Umbilical cord (tissue), 2 donors: Measurements from ENCODE around the gene KCNH6. TPM values are rescaled to one million over a fixed set of nuclear protein-coding genes. Genes with fewer than 3 reads are reported as not detected.

ENCODE experiments used
- DNase-seq: peaks from one replicate; pipeline ENCODE4 v3.0.0-alpha.2; 2015; ENCODE audit warnings: low spot score
- total RNA-seq: library from RNA; depleted of rRNA; stranded (reverse); fragments of >200 nt; gene quantifications from one replicate; pipeline ENCODE4 v1.2.3, GENCODE V29; 2014; ENCODE audit warnings: low replicate concordance; ENCODE audit not compliant: insufficient read depth

The KCNH6 gene
- total RNA-seq, 1 donor from 2014 or later, result not detected

DNA sequence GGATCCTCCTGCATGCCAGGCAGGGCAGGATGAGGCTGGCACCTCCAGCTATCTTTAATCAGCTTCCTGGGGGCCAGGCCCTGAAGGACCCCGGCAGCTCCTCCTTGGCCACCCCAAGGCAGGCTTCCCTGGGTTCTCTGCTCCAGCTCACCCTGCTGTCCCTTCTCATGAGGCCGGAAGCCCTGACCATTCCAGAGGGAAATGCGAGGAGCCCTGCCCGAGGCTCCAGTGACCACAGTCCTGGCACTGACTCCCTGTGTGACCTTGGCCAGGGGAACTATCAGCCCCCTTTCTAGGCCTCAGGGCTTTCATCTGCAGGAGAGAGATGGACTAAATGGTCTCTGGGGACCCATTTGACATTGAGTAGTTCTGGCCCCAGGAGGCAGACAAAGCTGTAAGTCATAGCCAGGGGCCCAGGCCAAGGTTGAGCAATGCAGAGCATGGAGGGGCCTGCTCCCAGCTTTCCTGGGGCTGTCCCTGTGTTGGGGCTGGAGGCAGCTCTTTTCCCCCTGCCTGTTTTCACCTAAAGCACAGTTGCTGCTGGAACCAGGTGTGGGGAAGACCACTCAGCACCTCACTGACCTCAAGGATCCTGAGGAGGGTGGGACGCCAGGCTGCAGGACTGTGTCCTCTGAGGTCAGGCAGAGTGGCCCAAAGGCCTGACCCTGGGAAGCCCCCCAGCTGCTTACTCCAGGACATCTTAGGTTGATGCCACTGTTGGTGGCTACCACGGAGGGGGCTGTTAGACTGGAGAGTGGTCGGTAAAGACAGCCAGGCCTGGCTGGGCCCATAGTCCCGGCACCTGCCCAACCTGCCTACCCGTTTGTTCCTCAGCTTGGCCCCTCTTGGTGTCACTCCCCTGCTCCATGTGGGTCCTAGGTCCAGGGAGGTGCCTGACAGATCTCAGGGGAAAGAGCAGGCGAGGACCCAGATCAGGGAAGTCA is 8.1 kb downstream of the KCNH6 start:
- no peak for DNase-seq

DNA sequence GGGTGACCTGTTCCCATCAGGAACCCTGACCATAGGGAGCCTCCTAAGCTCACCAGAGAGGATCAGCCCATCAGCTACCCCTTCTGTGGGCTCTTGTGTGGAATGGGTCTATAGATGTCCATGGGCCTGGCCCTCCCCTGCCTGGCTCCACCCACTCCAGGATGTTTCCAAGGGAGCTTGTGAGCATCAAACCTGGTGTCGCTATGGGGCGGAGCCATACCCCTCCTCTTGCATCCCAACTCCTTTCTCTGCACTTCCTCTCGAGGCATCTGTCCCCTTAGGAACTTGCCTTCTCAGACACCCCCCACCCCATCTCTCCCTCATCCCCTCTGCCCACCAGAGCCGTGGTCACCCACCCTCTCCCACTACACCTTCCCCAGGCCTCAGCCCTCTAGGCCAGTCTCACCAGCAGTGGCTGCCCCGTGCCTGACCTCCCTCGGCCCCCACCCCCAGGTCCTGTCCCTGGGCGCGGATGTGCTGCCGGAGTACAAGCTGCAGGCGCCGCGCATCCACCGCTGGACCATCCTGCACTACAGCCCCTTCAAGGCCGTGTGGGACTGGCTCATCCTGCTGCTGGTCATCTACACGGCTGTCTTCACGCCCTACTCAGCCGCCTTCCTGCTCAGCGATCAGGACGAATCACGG is 10.4 kb downstream of the KCNH6 start:
- DNase-seq, result no peak

DNA sequence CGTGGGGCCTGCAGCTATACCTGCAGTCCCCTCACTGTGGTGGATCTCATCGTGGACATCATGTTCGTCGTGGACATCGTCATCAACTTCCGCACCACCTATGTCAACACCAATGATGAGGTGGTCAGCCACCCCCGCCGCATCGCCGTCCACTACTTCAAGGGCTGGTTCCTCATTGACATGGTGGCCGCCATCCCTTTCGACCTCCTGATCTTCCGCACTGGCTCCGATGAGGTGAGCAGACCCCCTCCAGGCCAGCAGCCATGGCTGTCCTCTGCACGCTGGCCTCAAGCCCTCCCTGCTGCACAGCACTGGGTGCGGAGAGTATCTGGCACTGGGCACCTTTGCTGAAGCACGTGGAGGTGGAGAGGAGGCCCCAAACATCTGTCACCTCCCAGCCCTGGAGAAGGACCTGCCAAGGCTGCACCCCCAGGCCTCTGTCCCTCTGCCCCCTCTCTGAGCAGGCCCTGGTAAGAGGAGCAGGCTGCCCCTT is 11.0 kb downstream of the KCNH6 start:
- no peak for DNase-seq

DNA sequence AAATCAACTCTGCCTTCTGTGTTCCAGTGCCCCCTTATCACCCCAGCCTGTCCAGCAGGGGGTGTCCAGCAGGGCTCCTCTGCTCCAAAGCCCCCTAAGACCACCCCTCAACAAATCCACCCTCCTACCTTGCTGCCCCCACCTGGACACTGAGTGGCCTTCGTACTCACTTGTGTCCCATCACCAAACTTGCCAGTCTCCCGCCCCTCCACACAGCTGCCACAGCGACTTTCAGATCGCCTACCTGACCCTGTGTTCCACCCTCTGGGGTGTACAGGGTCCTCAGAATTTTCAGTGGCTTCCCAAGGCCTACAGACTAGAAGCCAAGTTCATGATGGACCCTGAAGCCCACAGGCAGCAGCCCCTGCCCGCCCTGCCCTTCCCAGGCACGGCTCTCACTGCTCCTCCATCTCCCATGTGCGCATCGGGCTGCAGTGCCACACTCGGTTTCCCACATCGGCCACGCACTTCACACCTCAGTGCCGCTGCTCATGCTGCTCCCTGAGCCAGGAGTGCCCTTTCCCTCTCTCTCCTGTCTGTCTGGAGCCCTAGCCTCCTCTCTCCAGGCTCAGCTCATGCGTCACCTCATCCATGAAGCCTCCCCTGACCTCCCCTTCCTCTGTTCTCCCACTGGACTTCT is 11.8 kb downstream of the KCNH6 start:
- DNase-seq, result no peak

DNA sequence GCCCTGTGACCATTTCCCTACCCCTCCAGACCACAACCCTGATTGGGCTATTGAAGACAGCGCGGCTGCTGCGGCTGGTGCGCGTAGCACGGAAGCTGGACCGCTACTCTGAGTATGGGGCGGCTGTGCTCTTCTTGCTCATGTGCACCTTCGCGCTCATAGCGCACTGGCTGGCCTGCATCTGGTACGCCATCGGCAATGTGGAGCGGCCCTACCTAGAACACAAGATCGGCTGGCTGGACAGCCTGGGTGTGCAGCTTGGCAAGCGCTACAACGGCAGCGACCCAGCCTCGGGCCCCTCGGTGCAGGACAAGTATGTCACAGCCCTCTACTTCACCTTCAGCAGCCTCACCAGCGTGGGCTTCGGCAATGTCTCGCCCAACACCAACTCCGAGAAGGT is 12.5 kb downstream of the KCNH6 start:
- no peak for DNase-seq

DNA sequence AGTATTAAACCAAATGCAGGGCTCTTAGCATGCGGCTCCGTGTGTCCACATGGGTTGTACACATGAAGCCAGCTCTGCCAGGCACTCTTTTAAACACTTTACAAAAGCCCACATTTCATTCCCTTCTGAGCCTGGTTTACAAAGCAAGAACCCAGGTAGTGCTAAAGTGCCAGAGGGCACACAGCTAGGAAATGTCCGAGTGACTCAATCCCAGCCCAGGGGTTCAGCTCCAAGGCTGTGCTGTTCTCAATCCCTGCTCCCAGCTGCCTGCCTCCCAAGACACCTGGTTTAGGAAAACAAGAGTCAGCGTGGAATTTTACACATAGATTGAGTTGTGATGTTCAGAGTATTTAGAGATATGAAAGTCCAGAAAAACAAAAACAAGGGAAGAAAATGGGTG is 13.8 kb downstream of the KCNH6 start:
- no peak for DNase-seq

DNA sequence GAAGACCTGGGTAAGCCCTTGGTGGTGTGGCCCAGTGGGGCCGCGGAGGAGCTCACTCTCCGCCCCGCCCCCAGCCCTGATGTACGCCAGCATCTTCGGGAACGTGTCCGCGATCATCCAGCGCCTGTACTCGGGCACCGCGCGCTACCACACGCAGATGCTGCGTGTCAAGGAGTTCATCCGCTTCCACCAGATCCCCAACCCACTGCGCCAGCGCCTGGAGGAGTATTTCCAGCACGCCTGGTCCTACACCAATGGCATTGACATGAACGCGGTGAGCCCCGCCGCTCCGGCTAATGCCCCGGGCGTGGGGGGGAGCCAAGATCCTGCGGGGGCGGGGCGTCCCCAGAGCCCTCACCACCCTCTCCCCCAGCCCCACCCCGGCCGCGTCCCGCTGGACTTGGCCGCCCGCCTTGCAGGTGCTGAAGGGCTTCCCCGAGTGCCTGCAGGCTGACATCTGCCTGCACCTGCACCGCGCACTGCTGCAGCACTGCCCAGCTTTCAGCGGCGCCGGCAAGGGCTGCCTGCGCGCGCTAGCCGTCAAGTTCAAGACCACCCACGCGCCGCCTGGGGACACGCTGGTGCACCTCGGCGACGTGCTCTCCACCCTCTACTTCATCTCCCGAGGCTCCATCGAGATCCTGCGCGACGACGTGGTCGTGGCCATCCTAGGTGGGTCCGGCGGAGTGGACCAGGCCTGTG is 15.0 kb downstream of the KCNH6 start:
- DNase-seq, result no peak

DNA sequence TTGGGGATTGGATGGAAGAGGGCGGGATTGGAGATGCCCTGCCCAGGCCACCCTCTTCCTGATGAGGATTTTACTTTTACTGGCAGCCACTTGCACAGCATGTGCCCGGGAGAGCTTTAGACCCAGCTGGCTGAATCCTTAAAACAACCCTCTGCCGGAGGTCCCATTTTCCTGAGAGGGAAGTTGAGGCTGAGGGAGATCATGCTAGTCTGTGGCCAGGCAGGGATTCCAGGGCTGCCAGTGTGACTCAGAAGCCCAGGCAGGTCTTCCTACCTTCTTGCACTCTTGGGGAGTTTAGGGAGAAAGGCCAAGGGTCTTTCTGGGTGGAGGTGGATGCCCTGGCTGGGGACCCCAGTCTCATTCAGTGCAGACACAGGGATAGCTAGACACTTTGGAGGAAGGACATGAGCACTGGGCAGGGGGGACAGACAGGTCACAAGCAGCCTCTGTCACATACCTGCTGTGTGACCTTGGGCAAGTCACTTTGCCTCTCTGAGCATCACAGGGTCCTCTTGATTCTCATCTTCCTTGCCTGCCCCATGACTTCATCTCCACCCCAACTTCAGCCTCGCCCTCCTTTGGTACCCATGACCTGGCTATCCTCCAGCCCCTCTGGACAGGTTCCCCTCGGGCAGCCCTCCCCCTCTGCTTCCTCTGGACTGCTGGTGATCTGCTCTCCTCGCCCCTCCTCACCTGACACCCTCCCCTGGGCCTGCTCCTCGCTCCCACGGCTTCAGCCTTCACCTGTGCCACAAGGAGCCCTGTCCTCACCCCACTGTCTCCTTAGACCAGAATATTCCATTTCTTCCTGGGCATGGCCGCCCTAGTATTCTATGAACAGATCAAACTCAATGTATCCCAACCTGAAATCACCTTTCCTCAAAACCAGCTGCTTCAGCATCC is 15.8 kb downstream of the KCNH6 start:
- DNase-seq, result no peak

DNA sequence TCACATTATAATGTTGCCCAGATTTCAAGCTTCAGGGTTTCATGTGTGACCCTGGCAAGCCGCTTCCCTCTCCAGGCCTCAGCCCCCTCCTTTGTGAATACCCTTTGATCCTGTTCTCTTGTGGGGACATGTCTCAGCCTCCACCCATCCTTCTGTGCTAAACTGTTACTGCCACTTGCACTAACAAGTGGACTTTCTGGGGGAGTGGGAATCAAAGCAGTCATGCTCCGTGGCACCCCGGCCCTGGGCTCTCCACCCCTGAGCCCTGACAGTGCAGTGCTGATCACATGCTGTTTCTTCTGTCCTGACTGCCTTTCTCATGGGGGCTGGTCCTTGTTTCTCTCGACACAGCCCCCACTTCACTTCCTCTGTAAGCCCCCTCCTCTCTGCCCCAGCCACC is 17.4 kb downstream of the KCNH6 start:
- no peak for DNase-seq

DNA sequence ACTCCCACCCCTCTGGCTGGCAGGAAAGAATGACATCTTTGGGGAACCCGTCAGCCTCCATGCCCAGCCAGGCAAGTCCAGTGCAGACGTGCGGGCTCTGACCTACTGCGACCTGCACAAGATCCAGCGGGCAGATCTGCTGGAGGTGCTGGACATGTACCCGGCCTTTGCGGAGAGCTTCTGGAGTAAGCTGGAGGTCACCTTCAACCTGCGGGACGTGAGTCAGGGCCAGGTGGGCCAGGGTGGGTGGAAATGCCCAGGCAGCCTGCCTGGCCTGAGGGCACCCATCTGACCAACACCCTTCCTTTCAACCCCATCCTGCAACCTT is 19.0 kb downstream of the KCNH6 start:
- DNase-seq, result no peak

DNA sequence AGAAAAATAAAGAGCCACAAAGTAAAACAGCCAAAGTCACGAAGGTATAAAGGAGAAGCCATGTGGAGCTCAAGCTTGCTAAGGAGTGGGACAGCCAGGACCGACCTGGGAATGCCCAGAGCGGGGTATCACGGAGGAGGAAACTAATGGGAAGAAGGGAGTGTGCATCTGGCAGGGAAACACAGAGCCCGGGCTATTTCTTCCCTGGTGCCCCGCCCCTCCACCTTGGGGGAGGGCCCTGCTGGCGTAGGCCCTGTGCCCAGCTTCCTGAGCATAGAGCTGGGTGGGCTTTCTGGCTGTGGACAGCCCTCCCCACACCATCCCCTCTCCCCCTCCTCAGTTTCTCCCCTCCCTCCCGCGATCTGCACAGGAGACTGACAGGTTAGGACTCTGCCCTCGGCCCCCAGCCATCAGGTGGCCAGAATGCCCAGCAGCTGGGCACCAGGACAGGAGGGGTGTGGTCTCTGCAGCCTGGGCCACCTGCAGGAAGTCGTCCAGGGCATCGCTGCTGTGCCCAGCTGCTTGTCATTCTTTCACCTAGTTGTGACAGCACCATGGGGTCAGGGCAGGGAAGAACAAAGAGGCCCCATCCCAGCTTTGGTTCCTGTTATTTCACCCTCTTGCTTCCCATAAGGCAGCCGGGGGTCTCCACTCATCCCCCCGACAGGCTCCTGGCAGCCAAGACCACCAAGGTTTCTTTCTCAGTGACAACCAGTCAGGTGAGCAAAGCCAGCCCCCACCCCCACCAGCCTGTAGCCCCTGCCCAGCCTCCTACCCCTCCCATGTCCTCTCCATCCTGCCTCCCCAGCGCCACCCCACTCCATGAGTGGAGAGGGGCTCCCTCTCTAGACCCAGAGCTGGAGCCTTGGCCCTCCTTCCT is 20.0 kb downstream of the KCNH6 start:
- DNase-seq, result no peak

DNA sequence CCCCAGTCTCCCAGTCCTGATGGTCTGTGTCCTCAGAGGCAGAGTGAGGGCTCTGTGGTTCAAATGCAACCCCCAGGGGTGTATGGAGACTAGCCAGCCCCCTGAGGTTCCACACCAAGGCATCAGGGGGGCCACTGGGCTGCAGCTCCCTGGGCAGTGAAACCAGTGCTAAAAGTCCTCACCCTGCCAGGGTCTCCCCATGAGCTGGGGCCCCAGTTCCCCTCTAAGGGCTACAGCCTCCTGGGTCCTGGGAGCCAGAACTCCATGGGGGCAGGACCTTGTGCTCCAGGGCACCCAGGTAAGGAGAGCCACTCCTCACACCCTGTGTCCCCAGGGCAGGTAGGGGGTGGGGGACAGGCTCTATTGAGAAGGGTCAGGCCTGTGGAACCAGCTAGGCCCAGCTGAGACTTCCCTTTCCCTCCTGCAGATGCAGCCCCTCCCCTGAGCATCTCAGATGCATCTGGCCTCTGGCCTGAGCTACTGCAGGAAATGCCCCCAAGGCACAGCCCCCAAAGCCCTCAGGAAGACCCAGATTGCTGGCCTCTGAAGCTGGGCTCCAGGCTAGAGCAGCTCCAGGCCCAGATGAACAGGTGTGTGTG is 20.8 kb downstream of the KCNH6 start:
- DNase-seq, result no peak

DNA sequence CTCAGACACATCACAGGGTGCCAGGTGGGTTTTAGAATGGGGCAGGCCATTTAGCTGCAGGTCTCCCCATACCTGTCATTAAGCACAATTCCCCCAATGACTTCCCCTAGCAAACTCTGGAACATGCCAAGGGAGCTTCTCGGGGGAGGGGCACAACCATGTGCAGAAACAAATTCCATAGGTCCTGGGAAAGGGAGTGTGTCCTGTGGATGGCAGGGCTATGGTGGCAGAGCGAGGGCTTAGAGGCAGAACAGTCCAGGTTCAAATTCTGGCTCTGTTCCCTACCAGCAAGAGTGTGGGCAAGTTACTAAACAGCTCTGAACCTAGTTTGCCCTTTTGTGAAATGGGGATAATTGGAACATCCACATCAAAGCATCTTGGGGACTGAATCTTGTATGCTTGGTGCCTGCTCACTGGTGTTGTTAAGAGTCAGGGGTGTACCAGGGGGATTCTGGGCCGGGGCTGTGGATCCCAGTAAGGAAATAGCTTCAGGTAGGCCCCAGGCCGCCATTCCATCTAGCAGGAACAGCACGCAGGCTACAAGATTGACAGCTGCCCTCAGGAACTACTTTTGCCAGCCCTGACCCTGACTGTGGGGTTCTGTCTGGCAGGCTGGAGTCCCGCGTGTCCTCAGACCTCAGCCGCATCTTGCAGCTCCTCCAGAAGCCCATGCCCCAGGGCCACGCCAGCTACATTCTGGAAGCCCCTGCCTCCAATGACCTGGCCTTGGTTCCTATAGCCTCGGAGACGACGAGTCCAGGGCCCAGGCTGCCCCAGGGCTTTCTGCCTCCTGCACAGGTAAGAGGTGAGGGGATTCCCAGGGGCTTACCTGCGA is 21.5 kb downstream of the KCNH6 start:
- DNase-seq, result no peak

DNA sequence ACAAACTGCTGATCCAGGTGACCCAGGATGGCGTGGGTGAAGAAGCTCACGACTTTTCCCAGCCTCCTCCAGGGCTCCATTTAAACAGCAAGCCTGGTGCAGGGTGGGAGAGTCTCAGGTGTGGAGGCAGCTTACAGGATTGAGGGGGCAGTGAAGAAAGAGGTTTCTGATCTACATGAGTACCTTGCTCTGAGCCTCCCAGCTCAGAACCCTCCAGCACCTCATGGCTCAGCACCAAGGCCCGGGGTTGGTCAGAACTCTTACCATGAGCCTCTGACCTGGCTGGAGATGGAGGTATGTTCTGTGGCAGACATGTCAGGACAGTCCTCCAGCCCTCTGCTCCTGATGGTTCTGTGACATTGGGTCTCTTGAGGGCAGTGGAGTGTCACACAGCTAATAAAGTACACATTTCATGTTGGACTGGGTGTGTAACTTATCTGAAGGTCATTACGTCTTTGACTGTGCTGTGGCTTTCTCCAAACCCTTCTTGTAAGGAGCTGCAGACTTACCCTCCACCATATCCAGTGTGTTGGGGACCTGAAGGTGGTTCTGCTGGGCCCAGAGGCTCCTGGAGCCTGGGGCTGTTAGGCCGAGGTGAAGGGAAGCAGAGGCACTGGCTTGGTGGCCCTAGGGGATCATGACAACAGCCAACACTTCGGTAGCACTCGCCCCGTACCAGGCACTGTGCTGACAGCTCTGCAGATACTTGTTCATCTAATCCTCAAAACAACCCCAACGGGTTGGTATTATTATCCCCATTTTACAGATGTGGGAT is 23.3 kb downstream of the KCNH6 start:
- no peak for DNase-seq

DNA sequence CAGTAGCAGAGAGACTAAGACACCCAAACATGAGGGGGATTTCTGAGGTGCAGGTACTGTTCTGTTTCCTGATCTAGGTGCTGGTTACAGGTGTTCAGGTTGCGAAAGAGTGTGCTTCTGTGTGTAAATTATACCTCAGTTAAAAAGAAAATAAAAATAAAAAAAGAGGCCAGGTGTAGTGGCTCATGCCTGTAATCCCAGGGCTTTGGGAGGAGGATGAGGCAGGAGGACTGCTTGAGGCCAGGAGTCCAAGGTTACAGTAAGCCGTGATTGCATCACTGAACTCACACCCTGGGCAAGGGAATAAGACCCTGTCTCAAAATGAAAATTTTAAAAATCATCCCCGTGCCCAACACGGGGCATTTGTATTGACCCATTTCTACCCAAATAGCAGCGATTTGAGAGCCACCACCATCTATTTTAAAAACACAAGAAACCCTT is 23.9 kb downstream of the KCNH6 start:
- DNase-seq, result no peak

DNA sequence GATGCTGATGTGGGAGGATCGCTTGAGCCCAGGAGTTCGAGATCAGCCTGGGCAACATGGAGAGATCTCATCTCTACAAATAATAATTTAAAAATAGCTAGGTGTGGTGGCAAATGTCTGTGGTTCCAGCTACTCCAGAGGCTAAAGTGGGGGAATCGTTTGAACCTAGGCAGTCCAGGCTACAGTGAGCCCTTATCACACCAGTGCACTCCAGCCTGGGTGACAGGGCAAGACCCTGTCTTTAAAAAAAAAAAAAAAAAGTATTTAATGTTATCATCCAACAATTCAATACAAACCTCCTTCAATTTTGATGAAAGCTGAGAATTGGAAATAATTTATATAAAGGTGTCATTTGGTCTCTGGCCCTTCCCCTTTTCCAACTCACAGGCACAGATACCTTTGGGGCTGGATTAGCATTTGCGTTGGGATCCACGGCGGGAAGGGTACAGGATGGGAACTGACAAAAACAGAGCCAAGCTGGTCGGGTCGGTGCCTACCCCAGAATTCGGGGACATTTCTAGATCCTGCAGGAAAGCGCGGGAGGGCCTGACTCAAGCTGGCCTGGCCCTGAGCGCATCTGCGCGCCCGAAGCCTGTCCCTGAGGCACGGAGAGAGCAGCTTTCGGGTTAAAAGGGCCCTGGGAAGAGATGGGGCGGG is 26.3 kb downstream of the KCNH6 start:
- no peak for DNase-seq
